Activated naive CD4-positive, alpha-beta T cell treated with anti-CD3 and anti-CD28 coated beads, Interleukin-2, amount 10 ng/mL, durations not matched to agents 5 hours and 36 hours (primary cell): ENCODE results near the gene HNRNPCL4. TPM values are rescaled to one million over a fixed set of nuclear protein-coding genes. Genes with fewer than 3 reads are reported as not detected.

Experiments
- total RNA-seq, 2 experiments: library from RNA; stranded (reverse); gene quantifications; one replicate each; pipeline ENCODE4 v1.2.3, GENCODE V29; 2021

The HNRNPCL4 gene
- total RNA-seq: not detected

DNA sequence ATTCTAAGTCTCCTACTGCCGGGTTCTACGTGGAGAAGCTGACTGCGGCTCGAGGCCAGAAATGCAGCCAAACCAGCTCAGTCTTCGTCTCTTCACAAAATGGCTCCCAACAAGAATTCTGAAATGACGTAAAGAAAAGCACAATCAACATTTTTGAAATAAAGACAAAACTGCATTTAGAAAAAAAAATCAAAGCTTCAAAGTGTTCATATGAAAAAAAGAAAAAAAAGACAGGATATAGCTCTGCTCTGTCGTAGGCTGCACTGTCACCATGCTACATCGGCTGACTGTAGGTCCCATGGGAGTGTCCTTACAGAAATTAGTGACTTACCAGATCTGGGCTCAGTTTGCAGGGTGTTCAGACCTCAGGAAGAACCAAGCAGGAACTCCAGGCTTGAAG lies at the start of gene HNRNPCL4:
Gene HNRNPCL4 (minus strand): TSS at position 101 of the 400 bp plus-strand sequence. CDS start 164 bp downstream, outside the sequence.

DNA sequence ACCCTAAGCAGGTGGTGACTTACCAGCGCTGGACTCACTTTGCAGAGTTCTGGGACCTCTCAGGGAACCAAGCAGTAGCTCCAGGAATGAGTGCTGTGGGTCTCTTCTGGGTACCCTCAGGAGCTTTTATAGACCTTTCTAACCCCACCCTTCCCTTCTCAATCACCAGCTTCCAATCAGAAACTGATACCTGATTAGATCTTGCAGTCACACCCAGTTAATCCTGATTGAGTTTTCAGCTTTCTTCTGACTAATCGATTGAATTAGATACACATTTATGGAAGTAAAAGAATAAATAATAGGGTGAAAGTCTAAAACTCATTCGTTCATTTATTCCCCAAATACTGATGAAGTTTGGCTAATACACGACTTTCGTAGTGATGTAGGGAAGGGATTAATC lies 35.9 kb upstream of the HNRNPCL4 start, which contains the start of gene PRAMEF13:
Gene PRAMEF13 (minus strand): TSS at position 101 of the 400 bp plus-strand sequence. CDS start 1,820 bp downstream, outside the sequence.

DNA sequence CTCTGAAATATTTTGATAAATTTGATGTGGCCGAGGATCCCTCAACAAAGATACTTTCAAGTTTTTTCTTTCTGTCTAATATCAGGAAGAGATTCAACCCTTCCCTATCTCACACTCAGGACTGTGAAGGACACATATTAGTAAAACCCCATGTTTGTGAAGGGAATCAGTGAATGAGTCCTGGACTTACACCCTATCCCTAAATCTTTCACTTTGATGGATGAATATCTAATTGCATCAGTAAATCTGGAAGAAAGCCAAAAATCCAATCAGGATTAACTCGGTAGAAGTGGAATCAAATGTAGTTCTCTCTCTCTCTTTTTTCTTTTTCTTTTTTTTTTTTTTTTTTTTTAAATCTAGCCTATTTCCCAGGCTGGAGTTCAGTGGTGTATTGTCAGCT lies 6.1 kb upstream of the HNRNPCL4 start, which contains the start of gene PRAMEF9:
Gene PRAMEF9 (plus strand): TSS at position 301 of the 400 bp plus-strand sequence. CDS start 3,433 bp downstream, outside the sequence.

DNA sequence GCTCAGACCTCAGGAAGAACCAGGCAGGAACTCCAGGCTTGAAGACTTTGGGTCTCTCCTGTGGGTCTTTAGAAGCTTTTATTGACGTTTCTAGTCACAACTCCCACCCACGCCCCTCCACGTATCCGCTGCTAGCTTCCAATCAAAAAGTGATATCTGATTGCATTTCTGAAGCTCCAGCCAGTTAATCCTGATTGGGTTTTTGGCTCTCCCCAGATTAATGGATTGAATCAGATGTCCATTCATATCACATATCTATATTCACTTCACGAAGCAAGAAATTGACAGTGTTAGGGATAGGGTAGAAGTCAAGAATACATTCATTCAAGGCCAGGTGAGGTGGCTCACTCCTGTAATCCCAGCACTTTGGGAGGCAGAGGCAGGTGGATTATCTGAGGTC lies 9.5 kb downstream of the HNRNPCL4 start, which contains the start of gene PRAMEF26:
Gene PRAMEF26 (minus strand): TSS at position 101 of the 400 bp plus-strand sequence. CDS start 2,914 bp downstream, outside the sequence.

DNA sequence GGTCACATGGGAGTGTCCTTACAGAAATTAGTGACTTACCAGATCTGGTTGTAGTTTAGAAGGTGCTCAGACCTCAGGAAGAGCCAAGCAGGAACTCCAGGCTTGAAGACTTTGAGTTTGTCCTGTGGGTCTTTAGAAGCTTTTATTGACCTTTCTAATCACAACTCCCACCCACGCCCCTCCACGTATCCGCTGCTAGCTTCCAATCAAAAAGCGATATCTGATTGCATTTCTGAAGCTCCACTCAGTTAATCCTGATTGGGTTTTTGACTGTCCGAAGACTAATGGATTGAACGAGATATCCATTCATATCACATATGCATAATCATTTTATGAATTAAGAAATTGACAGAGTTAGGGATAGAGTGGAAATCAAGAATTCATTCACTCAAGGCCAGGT lies 48.7 kb downstream of the HNRNPCL4 start, which contains the start of gene HNRNPCL2:
Gene HNRNPCL2 (minus strand): TSS at position 101 of the 400 bp plus-strand sequence. CDS start 454 bp downstream, outside the sequence.

Other genes starting within 250 kb of the HNRNPCL4 start
- gene PRAMEF7, start 249.0 kb downstream of the HNRNPCL4 start, total RNA-seq: not detected
- not detected for gene PRAMEF6, start 218.1 kb downstream of the HNRNPCL4 start, total RNA-seq
- not detected for gene PRAMEF27, start 109.1 kb downstream of the HNRNPCL4 start, total RNA-seq
- not detected for gene HNRNPCL3, start 104.9 kb downstream of the HNRNPCL4 start, total RNA-seq
- gene PRAMEF25, start 94.9 kb downstream of the HNRNPCL4 start, total RNA-seq: not detected
- not detected for gene HNRNPCL2, start 48.8 kb downstream of the HNRNPCL4 start, total RNA-seq
- gene PRAMEF26, start 9.6 kb downstream of the HNRNPCL4 start, total RNA-seq: not detected
- gene PRAMEF9, start 6.2 kb upstream of the HNRNPCL4 start, total RNA-seq: not detected
- gene PRAMEF13, start 35.8 kb upstream of the HNRNPCL4 start, total RNA-seq: not detected
- not detected for gene PRAMEF18, start 60.5 kb upstream of the HNRNPCL4 start, total RNA-seq
- not detected for gene PRAMEF5, start 88.6 kb upstream of the HNRNPCL4 start, total RNA-seq
- not detected for gene PRAMEF8, start 119.5 kb upstream of the HNRNPCL4 start, total RNA-seq
- not detected for gene PRAMEF33, start 137.9 kb upstream of the HNRNPCL4 start, total RNA-seq
- not detected for gene PRAMEF15, start 149.9 kb upstream of the HNRNPCL4 start, total RNA-seq
- not detected for gene PRAMEF14, start 181.5 kb upstream of the HNRNPCL4 start, total RNA-seq
- not detected for gene PRAMEF19, start 206.3 kb upstream of the HNRNPCL4 start, total RNA-seq
- not detected for gene PRAMEF17, start 224.0 kb upstream of the HNRNPCL4 start, total RNA-seq
- gene PRAMEF20, start 244.8 kb upstream of the HNRNPCL4 start, total RNA-seq: not detected